Colon (tissue), 2 donors: Measurements from ENCODE around the gene HYAL2.

Experiments
- FAIRE-seq: peaks from 2 replicates; lab custom pipeline; 2012; peaks lifted over from hg19 to GRCh38; lab: Jason Lieb, UNC
- donor health status: control.
- donor health status: control.

Gene HYAL2

GRCh38 chr3:50303013-50303815, 19.3 kb downstream of the HYAL2 start, which contains the start of gene HYAL1:
Gene HYAL1 (minus strand): TSS chr3:50303574. CDS start chr3:50302956, 618 bp downstream.
- no peak for FAIRE-seq

GRCh38 chr3:50302095-50303012, 20.2 kb downstream of the HYAL2 start:
- FAIRE-seq: no peak

GRCh38 chr3:50300681-50301254, 21.8 kb downstream of the HYAL2 start:
- no peak for FAIRE-seq

GRCh38 chr3:50299929-50300680, 22.4 kb downstream of the HYAL2 start:
- no peak for FAIRE-seq

- peak; percentile 97 for FAIRE-seq
Measured at GRCh38 chr3:50299638-50299928, 23.0 kb downstream of the HYAL2 start.

GRCh38 chr3:50298836-50299637, 23.5 kb downstream of the HYAL2 start, which contains the start of the genes HYAL3 and NAA80:
Gene HYAL3 (minus strand): TSS chr3:50299405. CDS start chr3:50295602, 3,803 bp downstream.
Gene NAA80 (minus strand): TSS chr3:50299405. CDS start chr3:50297463, 1,942 bp downstream.
- no peak for FAIRE-seq

GRCh38 chr3:50297896-50298725, 24.4 kb downstream of the HYAL2 start:
- FAIRE-seq: no peak

- FAIRE-seq: no peak
Measured at GRCh38 chr3:50297384-50297775, 25.2 kb downstream of the HYAL2 start.

- no peak for FAIRE-seq
Measured at GRCh38 chr3:50296721-50297383, 25.7 kb downstream of the HYAL2 start.

GRCh38 chr3:50295553-50296431, 26.8 kb downstream of the HYAL2 start:
- no peak for FAIRE-seq

- no peak for FAIRE-seq
Measured at GRCh38 chr3:50294492-50295403, 27.8 kb downstream of the HYAL2 start.

- FAIRE-seq: no peak
Measured at GRCh38 chr3:50294089-50294488, 28.5 kb downstream of the HYAL2 start.

- FAIRE-seq: no peak
Measured at GRCh38 chr3:50293079-50293801, 29.3 kb downstream of the HYAL2 start.

GRCh38 chr3:50292159-50293078, 30.1 kb downstream of the HYAL2 start, which contains the start of gene IFRD2:
Gene IFRD2 (minus strand): TSS chr3:50292429. CDS start chr3:50292274, 155 bp downstream.
- peak; percentile 79 for FAIRE-seq

- no peak for FAIRE-seq
Measured at GRCh38 chr3:50290161-50290641, 32.3 kb downstream of the HYAL2 start.
